WERI-Rb-1 (cell line): ENCODE results near the gene ZNF778.

Source experiments
- DNase-seq: peaks from one replicate; pipeline ENCODE4 v3.0.0-alpha.2; 2020
- H3K27ac ChIP-seq: fragments of 250-450 bp; sonication (Bioruptor Pico); 2 replicates; pipeline ENCODE4 v1.5.1; 2020; ENCODE audit warnings: mild to moderate bottlenecking, moderate library complexity
- H3K27me3 ChIP-seq: fragments of 250-450 bp; sonication (Bioruptor Pico); 2 replicates; pipeline ENCODE4 v1.5.1; 2021; ENCODE audit warnings: mild to moderate bottlenecking, low read depth, moderate library complexity; ENCODE audit not compliant: insufficient read depth, severe bottlenecking
- H3K36me3 ChIP-seq: fragments of 250-450 bp; sonication (Bioruptor Pico); 2 replicates; pipeline ENCODE4 v1.5.1; 2020; ENCODE audit warnings: mild to moderate bottlenecking, moderate library complexity
- H3K4me3 ChIP-seq: 2 replicates; pipeline ENCODE4 v1.5.1; 2011; ENCODE audit warnings: low read depth, mild to moderate bottlenecking, control low read depth, low read length
- H3K9me3 ChIP-seq: fragments of 250-450 bp; sonication (Bioruptor Pico); 2 replicates; pipeline ENCODE4 v1.5.1; 2021; ENCODE audit warnings: mild to moderate bottlenecking, moderate library complexity; ENCODE audit not compliant: severe bottlenecking
- TF ChIP-seq, protein P1 (sequence below): IDR thresholded peaks from 2 replicates; pipeline ENCODE4 v1.5.1; 2011; ENCODE audit warnings: low read depth, mild to moderate bottlenecking, control low read depth, inconsistent platforms, low read length

ZNF778 gene

DNA sequence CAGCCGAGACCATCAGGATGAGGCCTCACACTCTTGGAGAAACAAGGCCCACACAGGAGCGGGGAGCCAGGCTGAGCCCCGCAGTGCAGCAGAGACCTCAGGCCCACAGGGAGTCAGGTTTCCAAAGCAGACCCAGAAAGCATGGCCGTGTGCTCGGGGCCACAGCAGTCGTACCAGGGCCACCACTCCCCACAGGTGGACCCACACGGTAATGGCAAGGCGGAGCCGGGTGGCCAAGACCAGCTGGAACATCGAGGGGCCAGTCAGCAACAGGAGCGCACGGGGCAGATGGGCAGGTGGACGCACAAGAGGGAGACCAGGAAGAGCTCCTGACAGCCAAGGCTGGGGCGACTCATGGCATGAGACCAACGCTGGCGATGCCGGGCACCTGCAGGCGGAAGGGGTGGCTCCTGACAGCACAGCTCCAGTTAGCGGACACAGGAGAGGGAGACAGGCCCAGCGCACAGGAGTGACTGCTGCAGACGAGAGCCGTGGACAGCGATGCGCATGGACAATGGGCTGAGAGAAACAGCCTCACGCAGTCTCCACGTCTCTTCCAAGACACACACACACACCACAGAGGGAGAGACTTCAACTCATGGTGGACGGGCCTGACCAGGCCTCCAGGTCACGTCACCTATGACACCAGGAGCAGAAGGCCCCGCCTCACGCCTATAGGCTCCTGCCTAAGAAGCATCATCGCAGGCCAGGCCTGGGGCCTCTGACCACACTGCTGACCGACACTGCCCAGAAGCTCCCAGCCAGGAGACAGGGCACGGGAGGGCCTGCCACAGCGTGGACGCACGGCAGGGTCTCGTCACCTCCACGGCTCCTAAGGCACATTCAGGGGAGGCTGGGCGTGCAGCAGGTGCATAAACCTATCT lies 58.6 kb downstream of the ZNF778 start:
- H3K36me3 ChIP-seq: no peaks in the 10 kb centered on the region
- TF ChIP-seq, protein P1, sequence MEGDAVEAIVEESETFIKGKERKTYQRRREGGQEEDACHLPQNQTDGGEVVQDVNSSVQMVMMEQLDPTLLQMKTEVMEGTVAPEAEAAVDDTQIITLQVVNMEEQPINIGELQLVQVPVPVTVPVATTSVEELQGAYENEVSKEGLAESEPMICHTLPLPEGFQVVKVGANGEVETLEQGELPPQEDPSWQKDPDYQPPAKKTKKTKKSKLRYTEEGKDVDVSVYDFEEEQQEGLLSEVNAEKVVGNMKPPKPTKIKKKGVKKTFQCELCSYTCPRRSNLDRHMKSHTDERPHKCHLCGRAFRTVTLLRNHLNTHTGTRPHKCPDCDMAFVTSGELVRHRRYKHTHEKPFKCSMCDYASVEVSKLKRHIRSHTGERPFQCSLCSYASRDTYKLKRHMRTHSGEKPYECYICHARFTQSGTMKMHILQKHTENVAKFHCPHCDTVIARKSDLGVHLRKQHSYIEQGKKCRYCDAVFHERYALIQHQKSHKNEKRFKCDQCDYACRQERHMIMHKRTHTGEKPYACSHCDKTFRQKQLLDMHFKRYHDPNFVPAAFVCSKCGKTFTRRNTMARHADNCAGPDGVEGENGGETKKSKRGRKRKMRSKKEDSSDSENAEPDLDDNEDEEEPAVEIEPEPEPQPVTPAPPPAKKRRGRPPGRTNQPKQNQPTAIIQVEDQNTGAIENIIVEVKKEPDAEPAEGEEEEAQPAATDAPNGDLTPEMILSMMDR: no peak
- no peak overlapping the region for H3K4me3 ChIP-seq
- DNase-seq: no peak
- H3K27ac ChIP-seq: no peak overlapping the region
- no peaks in the 10 kb centered on the region for H3K9me3 ChIP-seq
- no peaks in the 10 kb centered on the region for H3K27me3 ChIP-seq

DNA sequence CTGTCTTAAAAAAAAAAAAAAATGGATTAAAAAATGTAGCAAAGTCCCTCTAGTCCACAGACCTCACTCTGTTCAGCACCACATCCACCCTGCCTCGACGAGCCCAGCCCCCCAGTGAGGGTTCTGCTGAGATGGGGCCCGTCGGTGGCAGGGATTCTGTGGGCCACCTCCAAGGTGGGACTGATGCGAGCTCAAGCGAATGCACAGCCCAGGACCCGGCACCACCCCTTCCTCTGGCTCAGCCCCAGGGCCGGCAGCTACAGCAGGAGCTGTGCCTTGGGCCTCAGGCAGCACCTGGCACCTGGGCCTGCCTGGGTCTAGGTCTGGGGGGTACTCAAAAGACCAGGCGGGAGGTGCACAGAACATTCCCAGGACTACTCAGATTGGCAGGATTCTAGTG lies 59.5 kb downstream of the ZNF778 start:
- Histone ChIP-seq H3K27me3 (no peaks in the 10 kb centered on the region), H3K4me3 (no peak overlapping the region), H3K9me3 (no peaks in the 10 kb centered on the region), H3K36me3 (no peaks in the 10 kb centered on the region), H3K27ac (no peak overlapping the region)
- TF ChIP-seq, protein P1: no peak
- no peak for DNase-seq

DNA sequence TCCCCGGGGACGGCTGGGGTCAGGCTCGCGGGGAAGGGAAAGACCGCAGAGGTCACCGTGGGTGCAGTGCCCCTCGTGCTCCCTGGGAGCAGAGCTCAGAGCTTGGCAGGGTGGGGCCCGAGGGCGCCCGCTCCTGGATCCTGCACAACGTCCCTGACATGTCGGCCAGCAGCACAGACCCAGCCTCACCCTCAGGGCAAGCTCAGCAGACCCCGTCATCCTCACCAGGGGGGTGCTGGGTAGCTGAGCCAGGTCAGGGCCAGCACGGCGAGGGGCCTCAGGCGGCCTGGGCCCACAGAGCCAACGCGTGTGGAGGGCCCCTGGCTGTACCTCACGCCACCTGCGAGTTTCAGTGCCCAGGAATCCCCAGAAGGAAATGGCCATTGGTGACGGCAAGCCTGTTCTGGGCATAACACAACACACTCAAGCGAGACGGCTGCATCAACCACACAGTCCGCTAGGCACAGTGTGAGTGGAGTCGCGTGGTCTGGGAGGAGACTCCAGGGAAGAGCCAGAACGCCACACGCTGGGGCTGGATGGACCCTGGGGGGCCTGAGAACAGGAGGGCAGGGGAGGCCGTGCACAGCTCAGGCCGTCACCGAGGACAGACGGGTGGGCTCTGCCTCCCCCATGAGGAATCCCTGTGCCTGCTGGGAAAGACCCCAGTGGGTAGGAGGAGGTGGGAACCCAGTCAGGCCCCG lies 60.3 kb downstream of the ZNF778 start:
- no peak overlapping the region for H3K27ac ChIP-seq
- no peak for DNase-seq
- no peaks in the 10 kb centered on the region for H3K27me3 ChIP-seq
- no peaks in the 10 kb centered on the region for H3K9me3 ChIP-seq
- no peaks in the 10 kb centered on the region for H3K36me3 ChIP-seq
- TF ChIP-seq, protein P1: no peak
- no peak overlapping the region for H3K4me3 ChIP-seq

DNA sequence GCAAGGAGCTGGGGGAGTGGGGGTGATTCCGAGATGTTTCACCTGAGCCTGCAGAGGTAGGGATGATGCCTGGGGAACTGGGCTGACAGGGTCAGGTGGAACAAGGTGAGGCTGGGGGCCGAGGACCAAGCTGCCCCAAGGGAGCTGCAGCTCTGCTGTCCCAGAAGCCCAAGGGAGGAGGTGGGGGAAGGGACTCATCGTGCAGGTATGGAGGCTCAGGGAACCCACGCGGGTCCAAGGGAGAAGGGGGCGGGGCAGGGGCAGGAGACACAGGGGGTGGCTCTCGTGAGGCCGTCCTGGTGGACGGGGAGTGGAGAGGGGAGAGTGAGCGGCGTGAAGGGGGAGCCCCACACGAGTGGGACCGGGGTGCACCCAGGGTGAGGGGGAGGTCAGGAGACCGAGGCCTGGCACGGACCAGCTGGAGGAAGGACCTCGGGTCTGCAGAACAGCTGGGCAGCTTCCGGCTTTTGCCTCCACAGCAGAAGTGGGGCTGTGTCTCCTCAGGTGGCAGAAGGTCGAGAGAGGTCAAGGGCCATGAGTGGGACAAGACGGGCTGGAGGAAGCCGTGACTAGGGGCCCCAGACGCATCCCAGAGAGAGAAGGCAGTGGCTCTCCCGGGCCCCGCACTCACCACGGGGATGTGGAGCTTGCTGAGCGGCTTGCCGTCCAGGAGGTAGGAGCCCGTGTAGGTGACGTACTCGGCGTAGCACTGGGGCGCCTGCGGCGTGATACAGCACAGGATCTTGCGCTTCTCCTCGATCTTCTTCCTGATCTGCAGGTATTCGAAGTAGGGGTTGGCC lies 61.1 kb downstream of the ZNF778 start:
- Histone ChIP-seq H3K36me3 (no peaks in the 10 kb centered on the region), H3K27me3 (no peaks in the 10 kb centered on the region), H3K9me3 (no peaks in the 10 kb centered on the region), H3K27ac (no peak overlapping the region), H3K4me3 (no peak overlapping the region)
- TF ChIP-seq, protein P1: no peak
- DNase-seq: no peak

DNA sequence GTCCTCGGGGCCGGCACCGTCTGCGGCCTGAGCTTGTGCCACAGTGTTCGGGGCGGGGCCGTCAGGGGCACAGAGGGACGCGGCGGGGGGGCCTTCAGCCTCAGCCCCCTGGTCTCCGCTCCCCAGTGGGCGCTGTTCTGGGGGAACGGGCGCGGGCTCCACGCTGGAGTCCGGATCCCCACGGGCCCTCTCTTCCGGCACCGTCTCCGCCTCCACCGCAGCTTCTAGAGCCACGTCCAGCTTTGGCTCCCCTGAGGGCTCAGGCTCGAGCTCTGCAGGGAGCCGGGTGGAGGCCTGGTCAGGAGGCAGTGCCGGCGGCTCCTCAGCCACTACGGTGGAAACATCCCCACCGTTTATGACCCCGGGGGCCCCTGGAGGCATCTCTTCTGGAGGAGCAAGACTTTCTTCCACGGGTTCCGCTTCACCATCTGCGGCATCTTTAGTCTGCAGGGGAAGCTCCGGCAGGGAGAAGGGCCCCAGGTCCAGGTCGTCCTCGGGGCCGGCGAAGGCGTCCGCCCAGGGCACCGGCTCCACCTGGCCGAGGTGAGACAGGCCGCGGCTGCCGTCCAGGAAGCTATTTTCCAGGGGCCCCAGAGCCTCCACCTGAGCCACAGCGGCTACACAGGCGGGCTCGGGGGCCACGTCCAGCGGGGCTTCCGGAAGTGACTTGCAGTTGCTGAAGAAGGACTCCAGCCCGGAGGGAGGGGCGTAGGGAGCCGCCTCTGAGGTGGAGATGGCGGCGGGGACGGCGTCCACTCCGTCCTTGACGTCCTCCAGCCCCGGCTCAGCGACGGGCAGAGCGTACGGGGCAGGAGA lies 62.4 kb downstream of the ZNF778 start:
- Histone ChIP-seq H3K36me3 (no peaks in the 10 kb centered on the region), H3K4me3 (no peak overlapping the region), H3K27me3 (no peaks in the 10 kb centered on the region), H3K9me3 (no peaks in the 10 kb centered on the region), H3K27ac (no peak overlapping the region)
- TF ChIP-seq, protein P1: no peak
- no peak for DNase-seq
